Breast epithelium (tissue), 4 donors: ENCODE measurements around the gene PSME2. TPM values are rescaled to one million over a fixed set of nuclear protein-coding genes. Genes with fewer than 3 reads are reported as not detected.

Experiments used
- DNase-seq, 2 donors: peaks; one replicate each; pipeline ENCODE4 v3.0.0-alpha.2; 2019; ENCODE audit warnings: low spot score in 2 of 2
- H3K27ac ChIP-seq, 2 donors: fragments of 200-600 bp; sonication (generic) in 1 of 2; one replicate each; pipeline ENCODE4 v1.5.1; 2016 to 2019; ENCODE audit warnings: mild to moderate bottlenecking in 1 of 2
- H3K27me3 ChIP-seq, 2 donors: fragments of 200-600 bp; sonication (generic) in 1 of 2; one replicate each; pipeline versions ENCODE4 v1.5.1 to v1.6.0; 2017 to 2019; ENCODE audit warnings: control low read depth in 1 of 2, mild to moderate bottlenecking in 1 of 2
- H3K36me3 ChIP-seq: fragments of 200-600 bp; one replicate; pipeline ENCODE4 v1.5.1; 2019
- H3K4me1 ChIP-seq, 2 donors: fragments of 200-600 bp; sonication (generic); one replicate each; pipeline ENCODE4 v1.5.1; 2016 to 2019; ENCODE audit warnings: control low read depth in 1 of 2
- H3K4me3 ChIP-seq, 3 donors: fragments of 200-600 bp; sonication (generic); 1 replicate in 2 of 3; 2 replicates in 1 of 3; pipeline ENCODE4 v1.5.1; 2016 to 2019; ENCODE audit warnings: mild to moderate bottlenecking in 3 of 3, moderate library complexity in 2 of 3
- H3K9me3 ChIP-seq, 2 donors: fragments of 200-600 bp; sonication (generic) in 1 of 2; one replicate each; pipeline ENCODE4 v1.5.1; 2016 to 2019; ENCODE audit warnings: control low read depth in 1 of 2
- POLR2A ChIP-seq: fragments of 450-650 bp; IDR thresholded peaks from one replicate; pipeline ENCODE4 v1.6.1; 2016; ENCODE audit warnings: antibody characterized with exemption, mild to moderate bottlenecking, moderate library complexity
- POLR2AphosphoS5 ChIP-seq, 3 donors: sonication (generic); formaldehyde crosslinking; IDR thresholded peaks; one replicate each; pipeline ENCODE4 v1.6.1; 2017; ENCODE audit warnings: antibody characterized with exemption in 3 of 3
- intact Hi-C: fragments of 100-400 bp; cut with DNase I; formaldehyde crosslinking; loops from one replicate; pipeline ENCODE4 v1.15.1; 2023; ENCODE audit warnings: low total_unique reads
- total RNA-seq, 3 donors: library from RNA; depleted of rRNA; stranded (reverse); fragments of >200 nt; gene quantifications; one replicate each; pipeline ENCODE4 v1.1.0, GENCODE V29; 2016
- TF ChIP-seq, protein P1 (sequence below), 3 donors: fragments of 450-650 bp; IDR thresholded peaks; one replicate each; pipeline ENCODE4 v1.5.1; 2016 to 2017; ENCODE audit warnings: antibody characterized with exemption in 3 of 3, mild to moderate bottlenecking in 3 of 3, moderate library complexity in 3 of 3

The PSME2 gene
- total RNA-seq, 3 donors from 2014 or later = 22.1 to 69.2 (median 62.1) TPM

- intact Hi-C loops = no loop called here
- H3K4me3 ChIP-seq = no peak overlapping the region
- TF ChIP-seq, protein P1, sequence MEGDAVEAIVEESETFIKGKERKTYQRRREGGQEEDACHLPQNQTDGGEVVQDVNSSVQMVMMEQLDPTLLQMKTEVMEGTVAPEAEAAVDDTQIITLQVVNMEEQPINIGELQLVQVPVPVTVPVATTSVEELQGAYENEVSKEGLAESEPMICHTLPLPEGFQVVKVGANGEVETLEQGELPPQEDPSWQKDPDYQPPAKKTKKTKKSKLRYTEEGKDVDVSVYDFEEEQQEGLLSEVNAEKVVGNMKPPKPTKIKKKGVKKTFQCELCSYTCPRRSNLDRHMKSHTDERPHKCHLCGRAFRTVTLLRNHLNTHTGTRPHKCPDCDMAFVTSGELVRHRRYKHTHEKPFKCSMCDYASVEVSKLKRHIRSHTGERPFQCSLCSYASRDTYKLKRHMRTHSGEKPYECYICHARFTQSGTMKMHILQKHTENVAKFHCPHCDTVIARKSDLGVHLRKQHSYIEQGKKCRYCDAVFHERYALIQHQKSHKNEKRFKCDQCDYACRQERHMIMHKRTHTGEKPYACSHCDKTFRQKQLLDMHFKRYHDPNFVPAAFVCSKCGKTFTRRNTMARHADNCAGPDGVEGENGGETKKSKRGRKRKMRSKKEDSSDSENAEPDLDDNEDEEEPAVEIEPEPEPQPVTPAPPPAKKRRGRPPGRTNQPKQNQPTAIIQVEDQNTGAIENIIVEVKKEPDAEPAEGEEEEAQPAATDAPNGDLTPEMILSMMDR (IDR thresholded peaks at IDR 0.05) = no peak
- TF ChIP-seq POLR2A (no peak), POLR2AphosphoS5 (IDR thresholded peaks at IDR 0.05) (no peak)
- no peak for DNase-seq
- no peaks in the 10 kb centered on the region for H3K36me3 ChIP-seq
- no peaks in the 10 kb centered on the region for H3K27me3 ChIP-seq
- H3K27ac ChIP-seq = no peak overlapping the region
- H3K9me3 ChIP-seq = no peaks in the 10 kb centered on the region
- H3K4me1 ChIP-seq = no peaks in the 10 kb centered on the region
Observed at GRCh38 chr14:24102357-24103048, 43.9 kb downstream of the PSME2 start.

- Histone ChIP-seq H3K9me3 (no peaks in the 10 kb centered on the region), H3K4me1 (no peaks in the 10 kb centered on the region), H3K27ac (no peak overlapping the region), H3K36me3 (no peaks in the 10 kb centered on the region), H3K4me3 (no peak overlapping the region), H3K27me3 (no peaks in the 10 kb centered on the region)
- TF ChIP-seq POLR2A (no peak), POLR2AphosphoS5 (IDR thresholded peaks at IDR 0.05) (no peak)
- TF ChIP-seq, protein P1 (IDR thresholded peaks at IDR 0.05) = no peak
- intact Hi-C loops = no loop called here
- DNase-seq = no peak
Observed at GRCh38 chr14:24100982-24101494, 45.4 kb downstream of the PSME2 start.

DNA sequence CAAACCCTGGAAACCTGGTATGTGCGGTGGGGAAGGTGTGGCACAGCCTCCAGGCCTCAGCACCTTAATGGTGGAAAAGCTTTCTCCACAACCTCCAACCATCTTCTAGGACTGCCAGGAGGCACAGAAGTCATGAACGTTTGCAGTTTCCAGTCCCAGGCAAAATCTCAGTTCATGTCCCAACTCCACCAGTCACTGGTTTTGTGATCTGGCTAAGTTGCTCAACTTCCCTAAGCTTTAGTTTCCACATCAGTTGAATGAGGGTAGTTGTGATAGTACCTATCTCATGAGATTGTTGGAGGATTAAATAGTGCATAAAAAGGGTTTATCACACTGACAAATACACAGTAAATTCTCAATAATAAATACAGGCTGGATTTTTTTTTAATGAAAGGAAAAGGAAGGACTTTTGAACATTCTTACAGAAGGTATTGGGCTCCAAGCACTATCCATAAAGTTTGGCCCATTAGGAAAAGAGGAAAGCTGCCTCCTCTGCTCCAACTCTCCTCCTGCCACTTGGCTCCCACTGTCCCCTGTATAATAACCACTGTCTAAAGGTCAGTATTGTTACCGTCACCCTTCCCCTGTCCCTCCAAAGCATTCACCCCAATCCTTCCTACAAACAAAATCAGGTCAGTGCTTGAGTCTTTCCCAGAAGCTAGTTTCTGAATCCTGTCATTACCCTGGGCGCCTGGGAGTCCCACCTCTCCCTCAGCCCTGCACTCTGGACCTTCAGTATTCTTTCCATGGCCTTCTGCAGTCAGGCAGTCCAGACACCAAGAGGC is 46.0 kb downstream of the PSME2 start:
- no peaks in the 10 kb centered on the region for H3K36me3 ChIP-seq
- H3K4me3 ChIP-seq = no peak overlapping the region
- H3K4me1 ChIP-seq = peaks cover 0 to 4% of the 10 kb centered on the region in 2 donors
- intact Hi-C loops = no loop called here
- no peak overlapping the region for H3K27ac ChIP-seq
- H3K27me3 ChIP-seq = no peaks in the 10 kb centered on the region
- TF ChIP-seq, protein P1 (IDR thresholded peaks at IDR 0.05) = no peak
- TF ChIP-seq POLR2A = no peak
- no peak for TF ChIP-seq POLR2AphosphoS5 (IDR thresholded peaks at IDR 0.05)
- no peak for DNase-seq
- H3K9me3 ChIP-seq = no peaks in the 10 kb centered on the region

- H3K36me3 ChIP-seq = no peaks in the 10 kb centered on the region
- H3K27ac ChIP-seq = no peak overlapping the region
- DNase-seq = no peak
- H3K4me3 ChIP-seq = no peak overlapping the region
- peaks cover 0 to 4% of the 10 kb centered on the region in 2 donors for H3K4me1 ChIP-seq
- H3K9me3 ChIP-seq = no peaks in the 10 kb centered on the region
- no peaks in the 10 kb centered on the region for H3K27me3 ChIP-seq
- TF ChIP-seq POLR2AphosphoS5 (IDR thresholded peaks at IDR 0.05) (no peak), POLR2A (no peak)
- TF ChIP-seq, protein P1 (IDR thresholded peaks at IDR 0.05) = no peak
- intact Hi-C loops = no loop called here
Observed at GRCh38 chr14:24098927-24099813, 47.2 kb downstream of the PSME2 start.
